Endothelial cell of umbilical vein (primary cell): ENCODE data around the gene EGLN1. TPM values are rescaled to one million over a fixed set of nuclear protein-coding genes. Genes with fewer than 3 reads are reported as not detected.

Experiments used
- BruUV-seq: library from RNA; stranded (reverse); fragments of 400-500 nt; replicated peaks from 2 replicates; lab custom pipeline; 2021; lab: Mats Ljungman, UMichigan
- CTCF ChIA-PET: fragments of 300-600, 350-600 bp; sonication (Branson Sonifier 250); formaldehyde crosslinking; loops from one replicate; lab custom pipeline; 2021; ENCODE audit warnings: antibody characterized with exemption, inconsistent platforms; lab: Charles Lee
- POLR2A ChIA-PET: fragments of 300-600, 350-600 bp; sonication (Branson Sonifier 250); formaldehyde crosslinking; loops from one replicate; lab custom pipeline; 2021; ENCODE audit warnings: antibody characterized with exemption, inconsistent platforms; lab: Charles Lee
- DNase-seq: peaks from one replicate; pipeline ENCODE4 v3.0.0-alpha.2; 2011; ENCODE audit warnings: low read depth, low spot score
- FAIRE-seq: peaks from 2 replicates; lab custom pipeline; 2011; peaks lifted over from hg19 to GRCh38; lab: Jason Lieb, UNC
- H2AFZ ChIP-seq: 2 replicates; pipeline ENCODE4 v1.6.0; 2012; ENCODE audit warnings: low read depth, low read length, control low read depth, inconsistent platforms
- H3K27ac ChIP-seq: 2 replicates; pipeline ENCODE4 v1.5.1; 2011; ENCODE audit warnings: low read depth, mild to moderate bottlenecking, control low read depth, low read length, moderate library complexity; ENCODE audit not compliant: insufficient read depth
- H3K27me3 ChIP-seq, 2 experiments: 2 replicates each; pipeline versions ENCODE4 v1.6.0 to v1.6.1; 2011; ENCODE audit warnings: low read length in 2 of 2, mixed read lengths in 1 of 2; ENCODE audit not compliant: control insufficient read depth in 2 of 2, insufficient read depth in 2 of 2
- H3K36me3 ChIP-seq, 2 experiments: 2 replicates in 1 of 2; 3 replicates in 1 of 2; pipeline ENCODE4 v1.5.1; 2011; ENCODE audit warnings: low read length in 2 of 2, mild to moderate bottlenecking in 1 of 2, moderate library complexity in 1 of 2; ENCODE audit not compliant: control insufficient read depth in 2 of 2, insufficient read depth in 2 of 2; ENCODE audit errors: extremely low read depth in 1 of 2
- H3K4me1 ChIP-seq: 3 replicates; pipeline ENCODE4 v1.5.1; 2011; ENCODE audit warnings: mild to moderate bottlenecking, low read length; ENCODE audit not compliant: control insufficient read depth, insufficient read depth; ENCODE audit errors: extremely low read depth
- H3K4me2 ChIP-seq: 2 replicates; pipeline ENCODE4 v1.6.1; 2011; ENCODE audit warnings: low read length, control low read depth, mixed read lengths; ENCODE audit not compliant: insufficient read depth
- H3K4me3 ChIP-seq, 3 experiments: fragments of 200-600 bp in 1 of 3; sonication (generic), shearing (Covaris generic) in 1 of 3; replicated peaks in 1 of 3; 2 replicates each; pipeline ENCODE4 v1.5.1; 2011 to 2016; ENCODE audit warnings: control low read depth in 3 of 3, low read length in 3 of 3, mild to moderate bottlenecking in 2 of 3, inconsistent platforms in 1 of 3, low read depth in 1 of 3, moderate library complexity in 1 of 3; ENCODE audit not compliant: insufficient read depth in 1 of 3
- H3K79me2 ChIP-seq: 2 replicates; pipeline ENCODE4 v1.6.0; 2012; ENCODE audit warnings: low read length, inconsistent platforms; ENCODE audit not compliant: control insufficient read depth, insufficient read depth
- H3K9ac ChIP-seq: replicated peaks from 2 replicates; pipeline ENCODE3; 2011; ENCODE audit warnings: low read length, control low read depth; ENCODE audit not compliant: insufficient read depth; ENCODE audit errors: extremely low read depth
- H3K9me1 ChIP-seq: replicated peaks from 3 replicates; pipeline ENCODE4 v1.6.0; 2011; ENCODE audit warnings: mild to moderate bottlenecking, low read length; ENCODE audit not compliant: control insufficient read depth, insufficient read depth; ENCODE audit errors: extremely low read depth
- H3K9me3 ChIP-seq: replicated peaks from 2 replicates; pipeline ENCODE4 v1.5.1; 2012; ENCODE audit warnings: low read length, inconsistent platforms; ENCODE audit not compliant: control insufficient read depth, insufficient read depth
- H4K20me1 ChIP-seq: replicated peaks from 2 replicates; pipeline ENCODE3; 2011; ENCODE audit warnings: mild to moderate bottlenecking, low read length; ENCODE audit not compliant: control insufficient read depth, insufficient read depth; ENCODE audit errors: extremely low read depth
- EZH2 ChIP-seq: IDR thresholded peaks from 2 replicates; pipeline ENCODE4 v1.6.1; 2012; ENCODE audit warnings: borderline replicate concordance, low read depth, mild to moderate bottlenecking, moderate library complexity, low read length, inconsistent platforms; ENCODE audit not compliant: severe bottlenecking
- FOS ChIP-seq: IDR thresholded peaks from 2 replicates; pipeline ENCODE4 v1.6.1; 2011; ENCODE audit warnings: mild to moderate bottlenecking, low read length, moderate library complexity, borderline replicate concordance; ENCODE audit not compliant: insufficient read depth
- GATA2 ChIP-seq: IDR thresholded peaks from 2 replicates; pipeline ENCODE4 v1.7.0; 2011; ENCODE audit warnings: low read depth, mild to moderate bottlenecking, moderate library complexity, mixed read lengths, low read length; ENCODE audit not compliant: insufficient read length, insufficient read depth
- JUN ChIP-seq: IDR thresholded peaks from 2 replicates; pipeline ENCODE4 v1.6.1; 2011; ENCODE audit warnings: borderline replicate concordance, low read depth; ENCODE audit not compliant: insufficient read length, insufficient read depth
- MYC ChIP-seq: IDR thresholded peaks from one replicate; pipeline ENCODE4 v1.6.1; 2011; ENCODE audit warnings: mild to moderate bottlenecking, low read depth, low read length
- POLR2A ChIP-seq: IDR thresholded peaks from 2 replicates; pipeline ENCODE4 v1.6.1; 2012; ENCODE audit warnings: low read depth, mild to moderate bottlenecking, control low read depth, low read length
- POLR2AphosphoS5 ChIP-seq: IDR thresholded peaks from 2 replicates; pipeline ENCODE4 v1.6.1; 2012; ENCODE audit warnings: low read depth, mild to moderate bottlenecking, control low read depth, low read length, moderate library complexity; ENCODE audit not compliant: insufficient read depth
- dilution Hi-C: fragments of 300-500 bp; cut with MboI; formaldehyde crosslinking; loops from one replicate; pipeline ENCODE4 v1.15.0; 2019; ENCODE audit warnings: low sequenced_read_pairs; ENCODE audit not compliant: extremely low pct_ligation_motif_present
- intact Hi-C: fragments of 100-400 bp; cut with micrococcal nuclease; formaldehyde crosslinking; loops from one replicate; pipeline ENCODE4 v1.10.0; 2022
- polyA plus RNA-seq, 4 experiments: library from polyadenylated mRNA; depleted of rRNA in 3 of 4; stranded (reverse) in 3 of 4; unstranded in 1 of 4; fragments of >200 nt; gene quantifications; 2 replicates each; pipeline versions ENCODE4 v1.2.1 to v1.2.3, GENCODE V29; 2011 to 2012; ENCODE audit warnings: missing spikeins in 1 of 4
- total RNA-seq: library from RNA; stranded (reverse); gene quantifications from 2 replicates; pipeline ENCODE4 v1.2.3, GENCODE V29; 2021
- TF ChIP-seq, protein P1 (sequence below), 2 donors: IDR thresholded peaks; 1 replicate in 1 of 2; 2 replicates in 1 of 2; pipeline ENCODE4 v1.5.1; 2011; ENCODE audit warnings: low read length in 2 of 2, mild to moderate bottlenecking in 2 of 2, moderate library complexity in 2 of 2, control low read depth in 1 of 2, inconsistent platforms in 1 of 2, low read depth in 1 of 2; ENCODE audit not compliant: insufficient read depth in 1 of 2; ENCODE audit errors: extremely low read depth in 1 of 2
- TF ChIP-seq, protein P2 (sequence below): IDR thresholded peaks from 2 replicates; pipeline ENCODE4 v1.6.1; 2011; ENCODE audit not compliant: insufficient read depth, insufficient read length

Gene EGLN1
- total and polyA plus RNA-seq, 2 donors (not counting 3 experiments of a cell fraction or from before 2014, with no cell fraction given), result 13.7 to 38.1 TPM

DNA sequence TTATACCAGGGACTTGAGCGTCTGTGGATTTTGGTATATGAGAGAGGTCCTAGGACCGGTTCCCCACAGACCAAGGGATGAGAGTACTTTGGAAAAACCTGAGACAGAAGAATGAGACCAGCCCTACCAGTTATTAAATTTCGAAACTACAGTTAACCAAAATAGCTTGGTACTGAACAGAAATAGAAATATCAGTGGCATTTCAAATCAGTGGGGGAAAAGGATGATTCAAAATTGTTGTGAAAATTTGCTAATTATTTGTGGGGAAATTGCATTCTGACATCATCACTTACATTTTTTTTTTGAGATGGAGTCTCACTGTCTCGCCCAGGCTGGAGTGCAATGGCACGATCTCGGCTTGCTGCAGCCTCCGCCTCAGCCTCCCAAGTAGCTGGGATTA is 92.6 kb downstream of the EGLN1 start:
- Histone ChIP-seq H3K4me3 (no peak overlapping the region), H3K9ac (no peak overlapping the region), H3K79me2 (peaks cover 27% of the 10 kb centered on the region), H3K9me1 (no peaks in the 10 kb centered on the region), H3K36me3 (no peaks in the 10 kb centered on the region), H3K27me3 (no peaks in the 10 kb centered on the region), H4K20me1 (peaks cover 4% of the 10 kb centered on the region), H3K9me3 (no peaks in the 10 kb centered on the region), H2AFZ (no peak overlapping the region), H3K4me2 (no peak overlapping the region), H3K4me1 (peaks cover 14% of the 10 kb centered on the region), H3K27ac (no peak overlapping the region)
- intact Hi-C loops (no loop called here), dilution Hi-C loops (no loop called here)
- no peak for FAIRE-seq
- POLR2A ChIA-PET, result no interaction called here
- BruUV-seq, result no TSS peak
- CTCF ChIA-PET, result no interaction called here
- no peak for DNase-seq
- TF ChIP-seq, protein P1, sequence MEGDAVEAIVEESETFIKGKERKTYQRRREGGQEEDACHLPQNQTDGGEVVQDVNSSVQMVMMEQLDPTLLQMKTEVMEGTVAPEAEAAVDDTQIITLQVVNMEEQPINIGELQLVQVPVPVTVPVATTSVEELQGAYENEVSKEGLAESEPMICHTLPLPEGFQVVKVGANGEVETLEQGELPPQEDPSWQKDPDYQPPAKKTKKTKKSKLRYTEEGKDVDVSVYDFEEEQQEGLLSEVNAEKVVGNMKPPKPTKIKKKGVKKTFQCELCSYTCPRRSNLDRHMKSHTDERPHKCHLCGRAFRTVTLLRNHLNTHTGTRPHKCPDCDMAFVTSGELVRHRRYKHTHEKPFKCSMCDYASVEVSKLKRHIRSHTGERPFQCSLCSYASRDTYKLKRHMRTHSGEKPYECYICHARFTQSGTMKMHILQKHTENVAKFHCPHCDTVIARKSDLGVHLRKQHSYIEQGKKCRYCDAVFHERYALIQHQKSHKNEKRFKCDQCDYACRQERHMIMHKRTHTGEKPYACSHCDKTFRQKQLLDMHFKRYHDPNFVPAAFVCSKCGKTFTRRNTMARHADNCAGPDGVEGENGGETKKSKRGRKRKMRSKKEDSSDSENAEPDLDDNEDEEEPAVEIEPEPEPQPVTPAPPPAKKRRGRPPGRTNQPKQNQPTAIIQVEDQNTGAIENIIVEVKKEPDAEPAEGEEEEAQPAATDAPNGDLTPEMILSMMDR (IDR thresholded peaks at IDR 0.05; ENCODE audit: extremely low read depth in 1 of 2, insufficient read depth in 1 of 2, low read depth in 1 of 2, low read length in 2 of 2), result no peak
- no peak for TF ChIP-seq FOS
- TF ChIP-seq POLR2AphosphoS5, result no peak

DNA sequence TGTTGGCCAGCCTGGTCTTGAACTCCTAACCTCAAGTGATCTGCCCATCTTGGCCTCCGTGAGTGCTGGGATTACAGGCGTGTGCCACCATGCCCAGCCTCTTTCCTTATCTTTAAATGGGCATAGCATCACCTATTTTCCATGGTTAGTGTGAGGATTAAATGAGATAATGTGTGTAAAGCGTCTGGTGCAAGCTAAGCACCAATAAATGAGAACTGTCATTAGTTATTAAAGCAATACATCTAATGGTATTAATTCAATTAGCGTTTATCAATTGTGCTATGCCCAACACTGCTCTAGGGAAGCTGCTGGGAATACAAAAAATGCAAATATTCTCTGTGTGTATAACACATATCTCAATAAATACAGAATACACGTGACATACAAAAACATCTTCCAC is 94.5 kb downstream of the EGLN1 start:
- no TSS peak for BruUV-seq
- Histone ChIP-seq H3K27me3 (no peaks in the 10 kb centered on the region), H3K9me1 (no peaks in the 10 kb centered on the region), H3K9me3 (no peaks in the 10 kb centered on the region), H3K36me3 (no peaks in the 10 kb centered on the region), H2AFZ (no peak overlapping the region), H3K4me2 (no peak overlapping the region), H3K27ac (no peak overlapping the region), H3K4me3 (no peak overlapping the region), H3K79me2 (peaks cover 9% of the 10 kb centered on the region), H3K4me1 (peaks cover 11% of the 10 kb centered on the region), H4K20me1 (peaks cover 4% of the 10 kb centered on the region), H3K9ac (no peak overlapping the region)
- CTCF ChIA-PET, result no interaction called here
- TF ChIP-seq, protein P2, sequence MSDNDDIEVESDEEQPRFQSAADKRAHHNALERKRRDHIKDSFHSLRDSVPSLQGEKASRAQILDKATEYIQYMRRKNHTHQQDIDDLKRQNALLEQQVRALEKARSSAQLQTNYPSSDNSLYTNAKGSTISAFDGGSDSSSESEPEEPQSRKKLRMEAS, result no peak
- no peak for TF ChIP-seq POLR2A
- TF ChIP-seq JUN, result no peak
- no peak for TF ChIP-seq MYC
- TF ChIP-seq FOS, result no peak
- no peak for TF ChIP-seq POLR2AphosphoS5
- no peak for TF ChIP-seq GATA2
- no peak for TF ChIP-seq EZH2
- TF ChIP-seq, protein P1 (IDR thresholded peaks at IDR 0.05; ENCODE audit: extremely low read depth in 1 of 2, insufficient read depth in 1 of 2, low read depth in 1 of 2, low read length in 2 of 2), result no peak
- intact Hi-C loops (no loop called here), dilution Hi-C loops (no loop called here)
- POLR2A ChIA-PET, result no interaction called here
- DNase-seq, result no peak
- no peak for FAIRE-seq
